Tibial nerve (tissue), 4 donors: Measurements from ENCODE around the gene SETDB1.

Experiments used
- EP300 ChIP-seq, 2 donors: sonication (generic); formaldehyde crosslinking; IDR thresholded peaks; one replicate each; pipeline ENCODE4 v1.6.1; 2017; ENCODE audit warnings: antibody characterized with exemption in 2 of 2, mild to moderate bottlenecking in 1 of 2
- POLR2A ChIP-seq, 2 donors: fragments of 450-650 bp; IDR thresholded peaks; one replicate each; pipeline ENCODE4 v1.6.1; 2017; ENCODE audit warnings: antibody characterized with exemption in 2 of 2, mild to moderate bottlenecking in 2 of 2, moderate library complexity in 2 of 2
- TF ChIP-seq, protein P1 (sequence below), 5 experiments: fragments of 200-600 bp in 3 of 5; fragments of 450-650 bp in 2 of 5; sonication (generic) in 3 of 5; IDR thresholded peaks; one replicate each; pipeline ENCODE4 v1.5.1; 2016 to 2019; ENCODE audit warnings: antibody characterized with exemption in 5 of 5, mild to moderate bottlenecking in 3 of 5, moderate library complexity in 2 of 5

DNA sequence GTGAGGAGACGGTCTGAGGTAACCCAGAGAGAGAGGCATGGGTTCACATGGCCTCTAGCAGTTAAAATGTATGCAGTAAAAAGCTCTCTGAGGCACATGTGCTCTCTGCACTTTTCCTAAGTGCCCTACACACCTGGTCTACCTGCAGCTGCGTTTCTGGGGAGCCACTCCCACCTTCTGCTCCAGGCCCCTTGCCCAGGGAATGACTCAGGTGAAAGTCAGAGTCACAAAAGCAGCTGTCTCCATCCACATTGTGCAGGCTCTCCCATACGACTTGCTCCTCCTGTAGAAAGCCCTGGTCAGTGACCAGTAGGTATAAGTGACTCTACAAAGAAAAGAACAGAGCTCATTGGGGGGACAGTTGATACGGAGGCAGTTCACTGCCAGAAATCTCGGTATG lies 71.8 kb downstream of the SETDB1 start:
- TF ChIP-seq, protein P1, sequence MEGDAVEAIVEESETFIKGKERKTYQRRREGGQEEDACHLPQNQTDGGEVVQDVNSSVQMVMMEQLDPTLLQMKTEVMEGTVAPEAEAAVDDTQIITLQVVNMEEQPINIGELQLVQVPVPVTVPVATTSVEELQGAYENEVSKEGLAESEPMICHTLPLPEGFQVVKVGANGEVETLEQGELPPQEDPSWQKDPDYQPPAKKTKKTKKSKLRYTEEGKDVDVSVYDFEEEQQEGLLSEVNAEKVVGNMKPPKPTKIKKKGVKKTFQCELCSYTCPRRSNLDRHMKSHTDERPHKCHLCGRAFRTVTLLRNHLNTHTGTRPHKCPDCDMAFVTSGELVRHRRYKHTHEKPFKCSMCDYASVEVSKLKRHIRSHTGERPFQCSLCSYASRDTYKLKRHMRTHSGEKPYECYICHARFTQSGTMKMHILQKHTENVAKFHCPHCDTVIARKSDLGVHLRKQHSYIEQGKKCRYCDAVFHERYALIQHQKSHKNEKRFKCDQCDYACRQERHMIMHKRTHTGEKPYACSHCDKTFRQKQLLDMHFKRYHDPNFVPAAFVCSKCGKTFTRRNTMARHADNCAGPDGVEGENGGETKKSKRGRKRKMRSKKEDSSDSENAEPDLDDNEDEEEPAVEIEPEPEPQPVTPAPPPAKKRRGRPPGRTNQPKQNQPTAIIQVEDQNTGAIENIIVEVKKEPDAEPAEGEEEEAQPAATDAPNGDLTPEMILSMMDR (IDR thresholded peaks at IDR 0.05), result no peak
- TF ChIP-seq POLR2A (IDR thresholded peaks at IDR 0.05) (no peak), EP300 (IDR thresholded peaks at IDR 0.05) (no peak)
